GM12873 (cell line): Measurements from ENCODE around the gene IGFBP4.

Experiments used
- CTCF ChIP-seq: IDR thresholded peaks from 2 replicates; pipeline ENCODE4 v1.5.1; 2012; ENCODE audit warnings: low read depth, mild to moderate bottlenecking, moderate library complexity, low read length, control low read depth; ENCODE audit not compliant: insufficient read depth; ENCODE audit errors: missing control alignments

Gene IGFBP4

GRCh38 chr17:40422990-40423633 lies 20.1 kb upstream of the IGFBP4 start:
- TF ChIP-seq CTCF: no peak

- no peak for TF ChIP-seq CTCF
Measured at GRCh38 chr17:40425741-40426140, 17.5 kb upstream of the IGFBP4 start.

- TF ChIP-seq CTCF: no peak
Measured at GRCh38 chr17:40427002-40427491, 16.2 kb upstream of the IGFBP4 start.

- no peak for TF ChIP-seq CTCF
Measured at GRCh38 chr17:40430272-40431230, 12.7 kb upstream of the IGFBP4 start.

- TF ChIP-seq CTCF: no peak
Measured at GRCh38 chr17:40431231-40431602, 12.0 kb upstream of the IGFBP4 start.

- no peak for TF ChIP-seq CTCF
Measured at GRCh38 chr17:40432864-40433528, 10.3 kb upstream of the IGFBP4 start.
